Stimulated activated CD8-positive, alpha-beta memory T cell treated with anti-CD3 and anti-CD28 coated beads, Interleukin-7, amount 100 ng/mL, for 24 hours (primary cell): ENCODE results near the gene KLHDC10.
"Not testable (repeated sequence)": the region's sequence is repeated elsewhere in the genome, so short reads cannot be mapped to it uniquely, and the experiment has no call there.

Source experiments
- DNase-seq: peaks from one replicate; pipeline ENCODE4 v3.0.0-alpha.2; 2020; ENCODE audit warnings: low read depth

The KLHDC10 gene

DNA sequence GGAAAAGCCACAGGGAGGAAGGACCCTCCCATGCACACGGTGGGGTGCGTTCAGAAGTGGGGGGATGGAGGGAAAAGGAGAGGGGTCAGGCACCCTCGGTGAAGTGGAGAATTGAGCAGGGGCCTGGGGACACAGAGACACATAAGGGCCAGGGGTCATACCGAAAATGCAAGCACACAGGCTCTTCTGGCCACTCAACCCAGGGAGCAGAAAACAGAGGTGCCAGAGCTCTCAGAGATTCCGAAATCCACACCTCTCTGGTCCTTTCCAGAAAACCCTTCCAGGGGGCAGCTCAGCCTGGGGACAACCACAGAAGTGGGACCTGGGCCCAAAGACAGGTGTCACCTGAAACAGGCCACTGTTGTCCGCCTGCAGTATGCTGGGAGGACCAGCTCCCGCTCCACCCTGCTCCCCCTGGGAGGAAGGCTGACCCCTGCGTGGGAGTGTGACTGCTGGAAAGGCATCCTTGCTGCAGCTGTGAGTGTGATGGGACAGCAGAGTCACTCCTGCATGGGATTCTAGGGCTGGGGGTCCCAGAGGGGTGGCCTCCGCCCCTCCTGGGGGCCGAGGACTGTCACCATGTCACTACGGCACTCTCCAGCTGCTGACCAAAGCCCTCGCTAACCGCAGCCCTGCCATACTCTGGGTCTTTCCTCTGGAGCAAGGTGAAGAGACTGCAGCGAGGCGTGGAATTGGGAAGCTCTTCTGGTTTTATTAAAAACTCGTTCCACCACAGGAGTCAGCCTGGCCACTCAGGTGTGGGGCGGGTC lies 71.7 kb downstream of the KLHDC10 start:
- DNase-seq = no peak

DNA sequence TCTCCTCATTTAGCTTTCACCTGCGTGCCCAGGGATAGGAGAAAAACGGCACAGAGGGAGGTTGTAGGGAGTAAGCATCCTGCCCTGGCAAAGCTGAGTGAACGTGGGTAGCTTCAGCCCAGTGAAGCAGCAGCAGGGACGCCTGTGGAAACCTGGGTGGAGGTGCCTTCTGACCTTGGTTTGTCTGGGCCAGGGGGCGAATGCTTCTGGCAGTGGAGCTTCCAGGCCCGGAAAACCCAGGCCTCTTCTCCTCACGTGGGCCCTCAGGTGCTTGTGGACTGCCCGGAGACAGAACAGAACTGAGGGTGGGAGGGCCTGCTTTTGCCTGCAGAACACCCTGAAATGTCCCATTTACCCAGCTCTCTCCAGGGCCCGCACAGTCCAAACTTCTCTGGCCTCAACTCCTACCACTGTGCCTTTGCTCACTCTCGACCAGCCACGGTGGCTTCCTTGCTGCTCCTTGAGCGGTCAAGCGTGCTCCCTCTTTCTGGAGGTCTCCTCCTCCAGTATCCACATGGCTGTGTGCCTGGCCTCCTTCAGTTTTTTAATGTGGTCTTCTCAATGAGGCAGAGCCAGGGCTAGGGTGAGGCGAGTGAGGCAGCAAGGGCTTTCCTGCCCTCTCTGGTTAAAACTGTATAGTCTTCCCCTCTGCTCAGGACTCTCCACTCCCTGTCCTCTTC lies 72.5 kb downstream of the KLHDC10 start:
- no peak for DNase-seq

DNA sequence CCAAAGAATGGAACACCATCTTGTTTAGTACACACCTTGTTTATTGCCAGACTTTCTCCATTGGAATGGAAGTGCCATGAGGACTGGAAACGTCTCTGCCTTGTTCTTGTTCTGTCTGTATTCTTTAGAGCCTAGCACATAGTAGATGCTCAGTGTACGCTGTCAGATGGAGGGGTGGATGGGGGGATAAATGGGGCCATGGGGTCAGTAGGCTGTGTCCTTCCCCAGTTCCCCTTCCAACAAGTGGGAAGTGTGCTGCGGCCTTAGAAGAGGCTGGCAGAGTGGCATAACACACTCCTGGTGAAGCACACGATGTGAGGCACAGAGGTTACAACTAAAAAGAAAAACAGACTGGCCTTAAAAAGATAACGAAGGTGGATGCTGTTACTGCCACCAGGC lies 73.0 kb downstream of the KLHDC10 start:
- DNase-seq = no peak

DNA sequence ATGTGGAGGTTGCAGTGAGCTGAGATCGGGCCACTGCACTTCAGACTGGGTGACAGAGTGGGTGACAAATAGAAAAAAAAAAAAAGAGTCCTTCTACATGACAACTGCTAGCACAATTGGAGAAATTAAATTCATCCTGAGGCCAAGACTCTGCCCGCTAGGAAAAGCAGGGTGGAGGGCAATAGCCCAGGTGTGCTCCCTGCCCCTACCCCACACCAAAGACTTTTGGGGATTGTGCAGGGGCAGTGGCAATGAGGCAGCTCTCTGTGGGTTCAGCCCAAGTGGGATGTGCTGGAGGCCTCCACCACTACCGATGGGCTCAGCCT lies 73.6 kb downstream of the KLHDC10 start:
- no peak for DNase-seq

GRCh38 chr7:130144312-130145171 lies 74.2 kb downstream of the KLHDC10 start:
- DNase-seq = no peak

DNA sequence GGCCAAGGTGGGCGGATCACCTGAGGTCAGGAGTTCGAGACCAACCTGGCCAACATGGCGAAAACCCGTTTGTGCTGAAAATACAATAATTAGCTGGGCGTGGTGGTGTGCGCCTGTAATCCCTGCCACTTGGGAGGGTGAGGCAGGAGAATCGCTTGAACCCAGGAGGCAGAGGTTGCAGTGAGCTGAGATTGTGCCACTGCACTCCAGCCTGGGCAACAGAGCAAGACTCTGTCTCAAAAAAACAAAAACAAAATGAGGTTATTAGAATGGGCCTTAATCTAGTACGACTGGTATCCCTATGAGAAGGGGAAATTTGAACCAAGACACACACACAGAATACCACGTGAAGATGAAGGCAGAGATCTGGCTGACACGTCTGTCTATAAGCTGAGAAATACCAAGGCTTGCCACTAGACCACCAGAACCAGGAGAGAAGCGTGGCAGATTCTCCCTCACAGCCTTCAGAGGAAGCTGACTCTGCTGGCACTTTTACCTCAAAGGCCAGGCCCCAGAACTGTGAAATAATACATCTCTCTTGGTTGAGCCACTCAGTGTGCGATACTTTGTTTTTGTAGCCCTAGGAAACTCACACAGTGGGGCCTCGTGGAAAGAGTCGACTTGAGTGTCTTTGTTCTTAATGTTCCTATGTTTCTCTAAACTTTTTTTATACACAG lies 75.2 kb downstream of the KLHDC10 start:
- DNase-seq = no peak

GRCh38 chr7:130146142-130146541 lies 75.8 kb downstream of the KLHDC10 start:
- not testable (repeated sequence) for DNase-seq

DNA sequence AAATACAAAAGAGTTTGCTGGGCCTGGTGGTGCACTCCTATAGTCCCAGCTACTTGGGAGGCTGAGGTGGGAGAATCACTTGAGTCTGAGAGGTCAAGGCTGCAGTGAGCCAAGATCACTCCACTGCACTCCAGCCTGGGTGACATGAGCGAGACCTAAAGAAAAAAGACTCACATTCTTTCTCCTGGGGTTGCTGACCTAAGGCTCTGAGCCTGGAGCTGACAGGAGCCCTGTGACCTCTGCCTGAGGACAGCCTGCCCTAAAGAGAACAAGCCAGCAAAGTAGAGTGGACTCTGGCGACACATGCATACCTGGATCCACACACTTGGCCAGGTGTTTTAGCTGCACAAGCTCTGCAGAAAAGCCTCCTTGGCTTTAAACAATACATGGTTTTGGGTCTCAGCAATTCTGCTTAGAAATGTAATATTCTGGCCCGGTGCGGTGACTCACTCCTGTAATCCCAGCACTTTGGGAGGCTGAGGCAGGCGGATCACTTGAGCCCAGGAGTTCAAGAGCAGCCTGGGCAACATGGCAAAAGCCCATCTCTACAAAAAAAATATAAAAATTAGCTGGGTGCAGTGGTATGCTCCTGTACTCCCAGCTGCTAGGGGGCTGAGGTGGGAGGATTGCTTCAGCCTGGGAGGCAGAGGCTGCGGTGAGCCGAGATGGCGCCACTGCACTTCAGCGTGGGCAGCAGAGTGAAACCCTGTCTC lies 76.5 kb downstream of the KLHDC10 start:
- DNase-seq = no peak

GRCh38 chr7:130147710-130148325 lies 77.5 kb downstream of the KLHDC10 start:
- no peak for DNase-seq

DNA sequence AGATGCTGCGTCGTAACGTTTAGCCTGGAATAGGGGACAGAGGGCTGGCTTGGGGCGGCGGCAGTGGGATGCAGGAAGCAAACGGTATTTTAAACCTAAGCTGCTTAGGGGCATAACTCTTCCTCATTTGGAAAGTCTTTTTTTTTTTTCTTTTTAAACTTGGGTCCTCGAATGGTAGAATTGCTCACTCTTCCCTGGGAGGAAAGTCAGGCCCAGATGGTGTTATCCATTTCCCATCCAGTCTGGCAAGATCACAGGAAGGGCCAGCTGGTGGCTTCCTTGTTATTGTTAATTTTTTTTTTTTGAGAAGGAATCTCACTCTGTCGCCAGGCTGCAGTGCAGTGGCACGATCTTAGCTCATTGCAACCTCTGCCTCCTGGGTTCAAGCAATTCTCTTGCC lies 78.2 kb downstream of the KLHDC10 start:
- DNase-seq = no peak

DNA sequence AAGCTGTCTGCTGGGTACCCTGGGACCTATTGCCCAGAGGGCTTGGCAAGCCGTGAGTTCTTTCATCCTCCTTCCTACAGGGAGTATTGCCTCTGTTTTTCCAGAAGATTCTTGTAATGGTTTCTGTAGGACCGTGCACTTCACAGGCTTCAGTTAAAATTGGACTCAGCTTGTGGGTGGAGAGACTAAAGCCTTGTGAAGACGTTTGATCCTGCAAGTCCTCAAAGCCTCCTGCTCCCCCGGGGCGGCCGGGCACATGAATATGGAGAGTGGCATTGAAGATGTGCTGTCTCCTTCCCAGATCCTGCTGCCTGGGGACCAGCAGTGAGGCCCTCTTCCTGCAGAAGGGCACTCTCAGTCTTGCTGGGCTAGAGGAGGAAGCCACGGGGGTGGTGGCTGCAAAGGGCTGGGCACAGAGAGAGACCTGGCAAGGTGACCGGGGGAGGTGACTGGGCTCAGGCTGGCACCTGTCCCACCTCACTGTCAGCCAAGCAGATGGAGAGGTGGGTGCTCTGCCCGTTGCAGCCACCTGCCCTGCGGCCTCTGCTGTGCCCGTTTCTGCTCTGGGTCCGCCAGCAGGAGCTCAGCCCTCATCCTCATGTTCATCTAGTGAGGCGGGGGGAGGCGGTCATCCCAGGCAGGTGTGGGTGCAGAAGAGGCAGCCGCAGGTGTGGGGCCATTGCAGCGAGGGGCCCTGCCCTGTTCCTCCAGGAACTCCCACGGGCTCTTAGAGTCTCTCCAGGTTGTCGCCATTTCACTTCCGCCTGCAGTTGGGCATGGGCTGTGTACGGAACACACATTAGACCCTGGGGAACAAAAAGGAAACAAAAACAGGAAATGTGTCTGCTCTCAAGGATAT lies 79.2 kb downstream of the KLHDC10 start:
- no peak for DNase-seq

DNA sequence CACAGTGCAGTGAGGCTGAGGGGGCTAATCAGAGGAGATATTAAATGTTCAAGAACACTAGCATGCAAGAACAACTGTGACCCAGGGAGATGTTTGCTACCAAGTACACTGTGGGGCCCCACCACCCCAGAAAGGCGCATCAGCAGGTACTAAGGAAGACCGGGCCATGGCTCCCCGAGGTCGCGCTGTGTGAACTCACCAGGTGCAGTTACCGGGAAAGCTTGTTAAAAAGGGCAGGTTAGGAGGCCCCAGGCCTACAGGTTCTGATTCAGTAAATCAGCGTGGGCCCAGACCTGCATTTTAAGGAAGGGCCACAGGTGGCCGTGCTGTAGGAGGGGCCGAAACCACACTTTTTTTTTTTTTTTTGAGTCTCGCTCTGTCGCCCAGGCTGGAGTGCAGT lies 80.3 kb downstream of the KLHDC10 start:
- no peak for DNase-seq

DNA sequence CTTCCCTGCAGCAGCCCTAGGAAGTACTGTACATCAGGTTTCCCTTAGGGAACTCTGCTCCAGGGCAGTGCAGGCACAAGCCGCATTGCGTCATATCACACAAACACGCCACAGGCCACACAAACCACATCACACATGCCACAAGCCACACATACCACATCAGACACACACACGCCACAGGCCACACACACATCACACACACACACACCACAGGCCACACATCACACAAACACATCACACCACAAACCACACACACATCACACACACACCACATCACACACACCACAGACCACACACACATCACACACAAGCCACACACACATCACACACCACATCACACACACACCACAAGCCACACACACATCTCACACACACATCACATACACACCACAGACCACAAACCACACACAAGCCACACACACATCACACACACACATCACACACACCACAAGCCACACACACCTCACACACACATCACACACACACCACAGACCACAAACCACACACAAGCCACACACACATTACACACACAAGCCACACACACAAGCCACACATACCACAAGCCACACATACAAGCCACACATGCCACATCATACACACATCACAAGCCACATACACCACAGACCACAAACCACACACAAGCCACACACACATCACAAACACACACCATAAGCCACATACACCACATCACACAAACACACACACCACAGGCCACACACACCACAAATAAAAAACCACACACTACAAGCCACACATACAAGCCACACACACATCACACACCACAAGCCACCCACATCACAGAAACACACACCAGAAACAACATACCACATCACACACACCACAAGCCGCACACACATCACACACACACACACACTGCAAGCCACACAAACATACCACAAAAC lies 81.5 kb downstream of the KLHDC10 start:
- DNase-seq = no peak

GRCh38 chr7:130152493-130153210 lies 82.3 kb downstream of the KLHDC10 start:
- DNase-seq = no peak

DNA sequence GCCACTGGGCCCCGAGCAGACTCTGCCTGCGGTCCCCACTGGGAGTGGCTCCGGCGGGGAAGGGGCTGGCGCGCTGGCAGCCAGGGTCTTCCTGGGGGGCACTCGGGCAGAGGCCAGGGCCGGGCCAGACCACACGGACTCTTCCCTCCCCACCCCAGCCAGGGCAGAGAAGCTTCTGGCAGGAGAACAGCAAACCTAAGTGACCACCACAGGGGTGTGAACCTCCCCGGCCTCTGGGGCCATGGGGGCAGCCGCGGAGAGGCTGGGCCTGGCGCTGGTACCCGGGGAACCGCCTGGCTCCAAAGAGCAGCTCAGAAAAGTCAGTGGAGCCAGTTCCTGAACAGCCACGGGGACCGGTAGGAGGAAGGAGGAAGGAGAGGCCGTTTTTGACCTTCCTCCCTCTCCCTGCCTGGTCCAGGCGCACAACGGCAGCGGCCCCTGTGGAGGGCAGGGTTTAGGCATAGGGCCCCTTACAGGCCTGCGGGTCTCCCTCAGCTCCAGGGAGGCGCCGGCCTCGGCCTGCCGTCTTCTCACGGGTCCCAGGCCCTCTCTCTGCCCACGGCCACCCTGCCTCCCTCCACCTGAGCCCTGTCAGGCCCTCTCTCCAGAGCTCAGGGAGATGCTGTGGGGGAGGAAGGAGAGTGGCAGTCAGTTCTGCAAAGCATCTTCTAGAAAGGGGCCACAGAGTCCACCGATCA lies 83.0 kb downstream of the KLHDC10 start:
- DNase-seq = no peak

- DNase-seq = no peak
Observed at GRCh38 chr7:130154131-130154500, 83.8 kb downstream of the KLHDC10 start.

GRCh38 chr7:130154501-130155317 lies 84.4 kb downstream of the KLHDC10 start:
- DNase-seq = no peak
